IMR-90 (cell line): ENCODE results near the gene KLF7. TPM values are rescaled to one million over a fixed set of nuclear protein-coding genes. Genes with fewer than 3 reads are reported as not detected.

ENCODE experiments used
- ATAC-seq: fragments of 200-7000 bp; cut with Tn5 transposase; 2 replicates; pipeline ENCODE4 v1.9.1; 2020; ENCODE audit warnings: low read depth, mild to moderate bottlenecking, moderate library complexity
- BruUV-seq: library from RNA; stranded (reverse); fragments of 400-500 nt; replicated peaks from 2 replicates; lab custom pipeline; 2021; lab: Mats Ljungman, UMichigan
- CTCF ChIA-PET: fragments of 300-600 bp; formaldehyde crosslinking; extraction: SDS; loops from one replicate; lab custom pipeline; 2021; ENCODE audit warnings: antibody characterized with exemption; lab: Yijun Ruan, JAX
- POLR2A ChIA-PET: fragments of 300-600 bp; sonication (Branson Sonifier 250); formaldehyde crosslinking; loops from one replicate; lab custom pipeline; 2022; ENCODE audit warnings: antibody characterized with exemption; ENCODE audit not compliant: unreplicated experiment; lab: Charles Lee
- DNase-seq: peaks from one replicate; pipeline ENCODE4 v3.0.0; 2013
- H2AFZ ChIP-seq: replicated peaks from 2 replicates; pipeline ENCODE3; 2013; ENCODE audit warnings: low read length, mild to moderate bottlenecking; ENCODE audit not compliant: poor library complexity
- H2AK5ac ChIP-seq: 2 replicates; pipeline ENCODE4 v1.6.1; 2013; ENCODE audit warnings: low read depth, low read length, inconsistent platforms
- H2AK9ac ChIP-seq: replicated peaks from 2 replicates; pipeline ENCODE3; 2013; ENCODE audit warnings: mild to moderate bottlenecking, low read depth, low read length, moderate library complexity; ENCODE audit not compliant: poor library complexity
- H2BK120ac ChIP-seq: 2 replicates; pipeline ENCODE4 v1.6.1; 2013; ENCODE audit warnings: low read depth, low read length, inconsistent platforms
- H2BK15ac ChIP-seq: 3 replicates; pipeline ENCODE4 v1.6.1; 2013; ENCODE audit warnings: low read depth, low read length, inconsistent platforms
- H2BK20ac ChIP-seq: 2 replicates; pipeline ENCODE4 v1.6.1; 2013; ENCODE audit warnings: low read depth, mild to moderate bottlenecking, inconsistent platforms, low read length, moderate library complexity
- H2BK5ac ChIP-seq: 2 replicates; pipeline ENCODE4 v1.6.1; 2013; ENCODE audit warnings: mild to moderate bottlenecking, low read depth, low read length, inconsistent platforms; ENCODE audit not compliant: poor library complexity, severe bottlenecking
- H3K14ac ChIP-seq: replicated peaks from 2 replicates; pipeline ENCODE4 v1.6.1; 2013; ENCODE audit warnings: low read depth, low read length, inconsistent platforms
- H3K18ac ChIP-seq: 2 replicates; pipeline ENCODE4 v1.6.1; 2013; ENCODE audit warnings: low read depth, low read length, control low read depth
- H3K23ac ChIP-seq: 2 replicates; pipeline ENCODE4 v1.6.1; 2013; ENCODE audit warnings: low read depth, low read length, inconsistent platforms
- H3K27ac ChIP-seq: 2 replicates; pipeline ENCODE4 v1.5.1; 2013; ENCODE audit warnings: mild to moderate bottlenecking, control low read depth, low read length; ENCODE audit not compliant: insufficient read depth
- H3K27me3 ChIP-seq: 2 replicates; pipeline ENCODE4 v1.6.1; 2013; ENCODE audit warnings: low read length; ENCODE audit not compliant: control insufficient read depth, insufficient read depth
- H3K36me3 ChIP-seq: 2 replicates; pipeline ENCODE4 v1.6.1; 2013; ENCODE audit warnings: low read length, mixed read lengths; ENCODE audit not compliant: control insufficient read depth, insufficient read depth
- H3K4ac ChIP-seq: 2 replicates; pipeline ENCODE4 v1.6.1; 2013; ENCODE audit warnings: low read depth, low read length, inconsistent platforms
- H3K4me1 ChIP-seq: 2 replicates; pipeline ENCODE4 v1.6.1; 2013; ENCODE audit warnings: low read length, mixed read lengths; ENCODE audit not compliant: control insufficient read depth, insufficient read depth
- H3K4me2 ChIP-seq: 2 replicates; pipeline ENCODE4 v1.6.1; 2013; ENCODE audit warnings: low read depth, mild to moderate bottlenecking, control low read depth, low read length, moderate library complexity
- H3K4me3 ChIP-seq: 2 replicates; pipeline ENCODE4 v1.5.1; 2013; ENCODE audit warnings: low read depth, mild to moderate bottlenecking, control low read depth, low read length, moderate library complexity; ENCODE audit not compliant: insufficient read depth
- H3K56ac ChIP-seq: 2 replicates; pipeline ENCODE4 v1.6.1; 2013; ENCODE audit warnings: low read length, inconsistent platforms; ENCODE audit not compliant: insufficient read depth; ENCODE audit errors: extremely low read depth
- H3K79me1 ChIP-seq, 2 experiments: 2 replicates each; pipeline ENCODE4 v1.6.1; 2013; ENCODE audit warnings: low read length in 2 of 2, inconsistent platforms in 1 of 2, low read depth in 1 of 2
- H3K9ac ChIP-seq: 2 replicates; pipeline ENCODE4 v1.6.1; 2013; ENCODE audit warnings: low read depth, low read length, control low read depth
- H3K9me1 ChIP-seq: 2 replicates; pipeline ENCODE4 v1.6.1; 2013; ENCODE audit warnings: low read length, inconsistent platforms; ENCODE audit not compliant: insufficient read depth
- H3K9me3 ChIP-seq: 2 replicates; pipeline ENCODE4 v1.6.1; 2013; ENCODE audit warnings: low read length; ENCODE audit not compliant: control insufficient read depth, insufficient read depth
- H4K20me1 ChIP-seq: 2 replicates; pipeline ENCODE4 v1.6.1; 2013; ENCODE audit warnings: low read length, inconsistent platforms; ENCODE audit not compliant: insufficient read depth
- H4K5ac ChIP-seq: 2 replicates; pipeline ENCODE4 v1.6.1; 2013; ENCODE audit warnings: mild to moderate bottlenecking, low read depth, low read length, control low read depth
- H4K8ac ChIP-seq, 2 experiments: 2 replicates each; pipeline ENCODE4 v1.6.1; 2013; ENCODE audit warnings: low read depth in 2 of 2, low read length in 2 of 2, control low read depth in 1 of 2, inconsistent platforms in 1 of 2
- H4K91ac ChIP-seq: 2 replicates; pipeline ENCODE4 v1.6.1; 2013; ENCODE audit warnings: low read depth, low read length, inconsistent platforms; ENCODE audit not compliant: insufficient read depth
- CHD1 ChIP-seq: IDR thresholded peaks from 2 replicates; pipeline ENCODE4 v1.6.1; 2012; ENCODE audit warnings: low read depth, low read length, improper control_type of control experiment
- MAFK ChIP-seq: IDR thresholded peaks from 2 replicates; pipeline ENCODE4 v1.6.1; 2012; ENCODE audit warnings: low read depth, low read length, improper control_type of control experiment
- MAZ ChIP-seq: IDR thresholded peaks from 2 replicates; pipeline ENCODE4 v1.6.1; 2012; ENCODE audit warnings: low read depth, mild to moderate bottlenecking, low read length, improper control_type of control experiment, moderate library complexity, borderline replicate concordance
- SMC3 ChIP-seq: fragments of 150-350 bp; IDR thresholded peaks from 2 replicates; pipeline ENCODE4 v1.6.1; 2016; ENCODE audit warnings: low read depth, mild to moderate bottlenecking, antibody characterized with exemption, low read length, moderate library complexity
- USF2 ChIP-seq: fragments of 150-350 bp; IDR thresholded peaks from 2 replicates; pipeline ENCODE4 v1.6.1; 2017; ENCODE audit warnings: mild to moderate bottlenecking, antibody characterized with exemption, low read length, low read depth
- WGBS, 2 experiments: methylation state at CpG; one replicate each; pipeline versions ENCODE4 v1.1.5 to v1.1.7; 2013; ENCODE audit warnings: missing lambda C conversion rate in 2 of 2; ENCODE audit not compliant: insufficient read length in 1 of 2; ENCODE audit errors: extremely low coverage in 2 of 2; 5-methylcytosine and 5-hydroxymethylcytosine counted together
- dilution Hi-C: fragments of 300-500 bp; cut with HindIII; formaldehyde crosslinking; loops from one replicate; pipeline ENCODE4 v1.14.3; 2018; ENCODE audit warnings: low sequenced_read_pairs; ENCODE audit not compliant: unreplicated experiment
- in situ Hi-C: fragments of 300-500 bp; cut with MboI; formaldehyde crosslinking; loops from 3 replicates; pipeline ENCODE4 v1.14.3; 2019; ENCODE audit warnings: low sequenced_read_pairs, inconsistent platforms, mixed read lengths
- intact Hi-C: fragments of 100-400 bp; cut with micrococcal nuclease; formaldehyde crosslinking; loops from 2 replicates; pipeline ENCODE4 v1.10.0; 2022
- polyA plus RNA-seq, 3 experiments: library from polyadenylated mRNA; depleted of rRNA; stranded (reverse); fragments of >200 nt; gene quantifications; 2 replicates each; pipeline ENCODE4 v1.2.3, GENCODE V29; 2012; ENCODE audit warnings: low replicate concordance in 1 of 3
- total RNA-seq: library from RNA; depleted of rRNA; stranded (reverse); fragments of >200 nt; gene quantifications from 2 replicates; pipeline ENCODE4 v1.2.3, GENCODE V29; 2012

The KLF7 gene
- total and polyA plus RNA-seq, 2 of the 4 experiments (the other 2 are of a cell fraction), result 23.1 to 28.5 TPM

DNA sequence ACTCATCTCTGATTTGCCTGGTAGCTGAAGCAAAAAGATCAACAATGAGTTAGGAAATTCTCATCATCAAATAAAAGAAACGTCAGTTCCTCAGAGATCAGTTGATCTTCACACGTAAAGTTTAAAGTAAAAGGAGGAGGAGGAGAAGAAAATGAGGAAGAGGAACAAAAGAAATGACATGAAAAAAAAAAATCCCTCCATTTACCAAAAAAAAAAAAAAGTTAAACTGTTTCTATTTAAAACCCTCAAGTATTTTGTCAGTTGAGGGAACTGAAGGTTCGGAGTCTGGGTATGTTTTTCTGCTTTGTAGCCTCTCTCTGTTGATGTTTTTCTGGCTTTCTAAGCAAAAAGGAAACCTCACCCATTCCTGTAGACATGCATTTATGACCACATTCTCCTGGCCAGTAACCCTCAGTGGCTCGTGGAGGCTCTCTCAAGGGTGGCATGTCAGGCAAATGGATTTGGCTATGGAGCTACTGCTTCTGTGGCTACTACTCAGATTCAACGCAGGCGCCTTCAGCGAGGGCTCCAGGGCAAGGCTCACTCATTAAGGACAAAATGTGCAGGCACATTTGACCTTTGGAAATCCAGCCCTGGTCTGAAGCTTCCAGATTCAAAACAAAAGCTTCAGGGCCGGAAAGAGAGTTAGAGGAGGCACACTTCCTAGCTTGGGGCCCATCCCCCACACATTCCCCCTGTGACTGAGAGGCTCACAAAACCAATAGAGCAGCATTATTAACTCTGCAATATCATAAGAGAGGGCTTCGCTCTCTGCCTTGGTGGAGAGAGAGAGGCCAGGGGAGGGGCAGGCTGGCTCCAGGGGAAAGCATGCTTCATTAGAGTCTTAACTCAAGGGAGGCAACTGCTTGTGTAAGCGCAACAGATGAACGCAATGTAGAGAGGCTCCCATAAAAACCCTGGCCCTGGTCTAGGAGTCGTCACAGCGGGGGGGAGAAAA lies 22.3 kb downstream of the KLF7 start:
- Histone ChIP-seq H3K56ac (no peak overlapping the region), H3K27me3 (no peaks in the 10 kb centered on the region), H3K27ac (peak overlapping the region; percentile 30), H2AK5ac (no peak overlapping the region; the same call in 1 of the 2 replicates), H2AFZ (no peak overlapping the region), H2AK9ac (no peak overlapping the region), H4K20me1 (peaks cover 94% of the 10 kb centered on the region), H3K4me1 (peaks cover 16% of the 10 kb centered on the region), H4K91ac (no peak overlapping the region), H4K5ac (no peak overlapping the region), H3K9me3 (no peaks in the 10 kb centered on the region), H3K79me1 (peaks cover 7 to 86% of the 10 kb centered on the region in 2 experiments; a peak in 2 of 4 replicates), H3K4ac (no peak overlapping the region), H2BK15ac (no peak overlapping the region), H3K14ac (peak overlapping the region; percentile 27; the same call in 1 of the 2 replicates), H3K9me1 (peaks cover 33% of the 10 kb centered on the region), H3K4me3 (no peak overlapping the region), H2BK120ac (no peak overlapping the region), H2BK5ac (no peak overlapping the region), H3K36me3 (peaks cover 10% of the 10 kb centered on the region), H2BK20ac (no peak overlapping the region), H4K8ac (no peak overlapping the region), H3K23ac (peak overlapping the region; percentile 51; the same call in 1 of the 2 replicates), H3K9ac (no peak overlapping the region), H3K18ac (no peak overlapping the region), H3K4me2 (peak overlapping the region; percentile 40)
- in situ Hi-C loops (no loop called here), dilution Hi-C loops (no loop called here), intact Hi-C loops (no loop called here)
- ChIA-PET CTCF (interaction anchor here (0.6 to 1.1 kb wide), 4 partner anchors 9 to 354 kb away, joined by 3 to 5 read pairs (median 4); no protein-coding TSS in a partner anchor), POLR2A (no interaction called here)
- no TSS peak for BruUV-seq
- no peak for TF ChIP-seq SMC3
- TF ChIP-seq MAFK, result no peak
- no peak for TF ChIP-seq MAZ
- TF ChIP-seq CHD1, result no peak
- TF ChIP-seq USF2, result no peak
- WGBS, 2 experiments, result 50% methylated on average over 6 of the region's 13 CpGs; no CpG with 5 or more reads in 1 of the 2 experiments
- peak; percentile 46 for ATAC-seq
- no peak for DNase-seq
